ENCODE data around the gene CATSPER3. TPM values are rescaled to one million over a fixed set of nuclear protein-coding genes. Genes with fewer than 3 reads are reported as not detected.

CATSPER3 gene
- total RNA-seq, result under 1 TPM; 0.55 to 0.88 TPM

GRCh38 chr5:134967607-134968006, at the start of gene CATSPER3:
Gene CATSPER3, plus strand, starts transcription at chr5:134967907. Its CDS starts 85 bp downstream, at chr5:134967992.
- ChIA-PET POLR2A (no interaction called here), CTCF (no interaction called here)
- H3K4me1 Mint-ChIP-seq, result peaks cover 23% of the 10 kb centered on the region
- no peak within 1 kb of the TSS for H3K27ac Mint-ChIP-seq
- no peak for DNase-seq
- no peaks in the 10 kb centered on the region for H3K9me3 Mint-ChIP-seq
- no peaks in the 10 kb centered on the region for H3K27me3 Mint-ChIP-seq
- no peak within 1 kb of the TSS for H3K4me3 Mint-ChIP-seq
- peaks cover 7% of the 10 kb centered on the region for H3K36me3 Mint-ChIP-seq (ENCODE audit: low read depth)

GRCh38 chr5:134918861-134919260, 48.8 kb upstream of the CATSPER3 start:
- POLR2A ChIA-PET, result interaction anchor here (1.0 to 2.9 kb wide), 3 partner anchors 11 to 73 kb away, joined by 3 to 18 read pairs (median 16); partner anchors contain the start of gene PCBD2
- no peak overlapping the region for H3K4me3 Mint-ChIP-seq
- CTCF ChIA-PET, result interaction anchor here (1.2 to 5.6 kb wide), 3 partner anchors 9 to 271 kb away, joined by 3 to 45 read pairs (median 4); partner anchors contain the start of gene PCBD2
- no peaks in the 10 kb centered on the region for H3K27me3 Mint-ChIP-seq
- H3K27ac Mint-ChIP-seq, result no peak overlapping the region
- peaks cover 23% of the 10 kb centered on the region for H3K4me1 Mint-ChIP-seq
- H3K9me3 Mint-ChIP-seq, result no peaks in the 10 kb centered on the region
- peaks cover 44% of the 10 kb centered on the region for H3K36me3 Mint-ChIP-seq (ENCODE audit: low read depth)
- DNase-seq, result no peak

- Mint-ChIP-seq H3K27me3 (no peaks in the 10 kb centered on the region), H3K9me3 (no peaks in the 10 kb centered on the region), H3K36me3 (ENCODE audit: low read depth) (peaks cover 39% of the 10 kb centered on the region), H3K4me1 (peaks cover 23% of the 10 kb centered on the region), H3K4me3 (no peak overlapping the region), H3K27ac (no peak overlapping the region)
- DNase-seq, result no peak
- POLR2A ChIA-PET, result interaction anchor here (1.0 to 2.9 kb wide), 3 partner anchors 13 to 44 kb away, joined by 3 to 18 read pairs (median 16); partner anchors contain the start of gene PCBD2
- CTCF ChIA-PET, result interaction anchor here (5.6 kb wide), 1 partner anchor 15 kb away, joined by 45 read pairs; the partner anchor contains the start of gene PCBD2
Observed at GRCh38 chr5:134920848-134921575, 46.7 kb upstream of the CATSPER3 start.

GRCh38 chr5:134932508-134932907, 35.2 kb upstream of the CATSPER3 start:
- Mint-ChIP-seq H3K27me3 (no peaks in the 10 kb centered on the region), H3K9me3 (no peaks in the 10 kb centered on the region), H3K4me1 (no peaks in the 10 kb centered on the region), H3K27ac (no peak overlapping the region), H3K36me3 (ENCODE audit: low read depth) (peaks cover 14% of the 10 kb centered on the region), H3K4me3 (no peak overlapping the region)
- ChIA-PET POLR2A (interaction anchor here (1.1 kb wide), 1 partner anchor 28 kb away, joined by 3 read pairs; the partner anchor contains the start of gene PCBD2), CTCF (interaction anchor here (1.2 kb wide), 1 partner anchor 16 kb away, joined by 4 read pairs; no protein-coding TSS in a partner anchor)
- no peak for DNase-seq

- no peaks in the 10 kb centered on the region for H3K27me3 Mint-ChIP-seq
- ChIA-PET POLR2A (no interaction called here), CTCF (interaction anchor here (1.6 kb wide), 1 partner anchor 257 kb away, joined by 3 read pairs; no protein-coding TSS in a partner anchor)
- no peak for DNase-seq
- no peaks in the 10 kb centered on the region for H3K4me1 Mint-ChIP-seq
- H3K4me3 Mint-ChIP-seq, result no peak overlapping the region
- peaks cover 13% of the 10 kb centered on the region for H3K36me3 Mint-ChIP-seq (ENCODE audit: low read depth)
- no peak overlapping the region for H3K27ac Mint-ChIP-seq
- no peaks in the 10 kb centered on the region for H3K9me3 Mint-ChIP-seq
Observed at GRCh38 chr5:134934202-134934601, 33.5 kb upstream of the CATSPER3 start.

- POLR2A ChIA-PET, result no interaction called here
- Mint-ChIP-seq H3K36me3 (ENCODE audit: low read depth) (peaks cover 16% of the 10 kb centered on the region), H3K27ac (no peak overlapping the region), H3K4me3 (no peak overlapping the region), H3K9me3 (no peaks in the 10 kb centered on the region), H3K27me3 (no peaks in the 10 kb centered on the region), H3K4me1 (no peaks in the 10 kb centered on the region)
- no peak for DNase-seq
- CTCF ChIA-PET, result interaction anchor here (1.6 kb wide), 1 partner anchor 255 kb away, joined by 3 read pairs; no protein-coding TSS in a partner anchor
Observed at GRCh38 chr5:134935711-134936602, 31.8 kb upstream of the CATSPER3 start.

GRCh38 chr5:134937526-134937925, 30.2 kb upstream of the CATSPER3 start:
- peaks cover 11% of the 10 kb centered on the region for H3K36me3 Mint-ChIP-seq (ENCODE audit: low read depth)
- no peak for DNase-seq
- H3K27ac Mint-ChIP-seq, result no peak overlapping the region
- H3K4me1 Mint-ChIP-seq, result no peaks in the 10 kb centered on the region
- H3K9me3 Mint-ChIP-seq, result no peaks in the 10 kb centered on the region
- no peak overlapping the region for H3K4me3 Mint-ChIP-seq
- CTCF ChIA-PET, result no interaction called here
- POLR2A ChIA-PET, result no interaction called here
- H3K27me3 Mint-ChIP-seq, result no peaks in the 10 kb centered on the region

- no peak overlapping the region for H3K4me3 Mint-ChIP-seq
- no peak for DNase-seq
- H3K36me3 Mint-ChIP-seq (ENCODE audit: low read depth), result peaks cover 11% of the 10 kb centered on the region
- ChIA-PET POLR2A (no interaction called here), CTCF (interaction anchor here (1.8 kb wide), 1 partner anchor 10 kb away, joined by 4 read pairs; no protein-coding TSS in a partner anchor)
- no peak overlapping the region for H3K27ac Mint-ChIP-seq
- H3K4me1 Mint-ChIP-seq, result no peaks in the 10 kb centered on the region
- H3K9me3 Mint-ChIP-seq, result no peaks in the 10 kb centered on the region
- H3K27me3 Mint-ChIP-seq, result no peaks in the 10 kb centered on the region
Observed at GRCh38 chr5:134938030-134938429, 29.7 kb upstream of the CATSPER3 start.

GRCh38 chr5:134939500-134939899, 28.2 kb upstream of the CATSPER3 start:
- Mint-ChIP-seq H3K27me3 (no peaks in the 10 kb centered on the region), H3K4me3 (no peak overlapping the region), H3K4me1 (no peaks in the 10 kb centered on the region), H3K9me3 (no peaks in the 10 kb centered on the region), H3K36me3 (ENCODE audit: low read depth) (peaks cover 11% of the 10 kb centered on the region), H3K27ac (no peak overlapping the region)
- CTCF ChIA-PET, result interaction anchor here (1.8 kb wide), 1 partner anchor 9 kb away, joined by 4 read pairs; no protein-coding TSS in a partner anchor
- POLR2A ChIA-PET, result no interaction called here
- no peak for DNase-seq

GRCh38 chr5:134943547-134943946, 24.2 kb upstream of the CATSPER3 start:
- no peak overlapping the region for H3K4me3 Mint-ChIP-seq
- H3K4me1 Mint-ChIP-seq, result peaks cover 1% of the 10 kb centered on the region
- no peaks in the 10 kb centered on the region for H3K27me3 Mint-ChIP-seq
- no peaks in the 10 kb centered on the region for H3K9me3 Mint-ChIP-seq
- H3K36me3 Mint-ChIP-seq (ENCODE audit: low read depth), result peaks cover 7% of the 10 kb centered on the region
- CTCF ChIA-PET, result no interaction called here
- no peak for DNase-seq
- POLR2A ChIA-PET, result no interaction called here
- no peak overlapping the region for H3K27ac Mint-ChIP-seq

- H3K4me1 Mint-ChIP-seq, result peaks cover 1% of the 10 kb centered on the region
- POLR2A ChIA-PET, result no interaction called here
- CTCF ChIA-PET, result no interaction called here
Observed at GRCh38 chr5:134944630-134945029, 23.1 kb upstream of the CATSPER3 start.

GRCh38 chr5:134945041-134945440, 22.7 kb upstream of the CATSPER3 start:
- no peak for DNase-seq
- no peaks in the 10 kb centered on the region for H3K27me3 Mint-ChIP-seq
- H3K36me3 Mint-ChIP-seq (ENCODE audit: low read depth), result peaks cover 2% of the 10 kb centered on the region
- H3K27ac Mint-ChIP-seq, result no peak overlapping the region
- ChIA-PET CTCF (no interaction called here), POLR2A (interaction anchor here (1.3 kb wide), 1 partner anchor 18 kb away, joined by 4 read pairs; no protein-coding TSS in a partner anchor)
- H3K4me3 Mint-ChIP-seq, result no peak overlapping the region
- H3K9me3 Mint-ChIP-seq, result no peaks in the 10 kb centered on the region
- peaks cover 1% of the 10 kb centered on the region for H3K4me1 Mint-ChIP-seq

More at GRCh38 chr5:134944630-134945029, 23.1 kb upstream of the CATSPER3 start:
- no peak for DNase-seq
- no peak overlapping the region for H3K27ac Mint-ChIP-seq
- no peaks in the 10 kb centered on the region for H3K27me3 Mint-ChIP-seq
- H3K4me3 Mint-ChIP-seq, result no peak overlapping the region
- no peaks in the 10 kb centered on the region for H3K9me3 Mint-ChIP-seq
- peaks cover 7% of the 10 kb centered on the region for H3K36me3 Mint-ChIP-seq (ENCODE audit: low read depth)

- ChIA-PET POLR2A (no interaction called here), CTCF (interaction anchor here (1.0 kb wide), 1 partner anchor 17 kb away, joined by 4 read pairs; no protein-coding TSS in a partner anchor)
- no peak overlapping the region for H3K27ac Mint-ChIP-seq
- peaks cover 1% of the 10 kb centered on the region for H3K4me1 Mint-ChIP-seq
- DNase-seq, result no peak
- H3K36me3 Mint-ChIP-seq (ENCODE audit: low read depth), result peaks cover 5% of the 10 kb centered on the region
- no peaks in the 10 kb centered on the region for H3K9me3 Mint-ChIP-seq
- no peak overlapping the region for H3K4me3 Mint-ChIP-seq
- no peaks in the 10 kb centered on the region for H3K27me3 Mint-ChIP-seq
Observed at GRCh38 chr5:134948911-134949310, 18.8 kb upstream of the CATSPER3 start.

Measured in activated CD4-positive, alpha-beta memory T cell treated with anti-CD3 and anti-CD28 coated beads, Interleukin-2, amount 10 ng/mL, durations not matched to agents 7 days and 5 days (primary cell).